ENCODE measurements around the gene ZNF646. TPM values are rescaled to one million over a fixed set of nuclear protein-coding genes. Genes with fewer than 3 reads are reported as not detected.
A peak's percentile ranks its signal among the peaks of the same experiment; 100 is the strongest.

ZNF646 gene
- total and polyA plus RNA-seq, 12 donors: 3.1 to 17.8 (median 13.6) TPM

DNA sequence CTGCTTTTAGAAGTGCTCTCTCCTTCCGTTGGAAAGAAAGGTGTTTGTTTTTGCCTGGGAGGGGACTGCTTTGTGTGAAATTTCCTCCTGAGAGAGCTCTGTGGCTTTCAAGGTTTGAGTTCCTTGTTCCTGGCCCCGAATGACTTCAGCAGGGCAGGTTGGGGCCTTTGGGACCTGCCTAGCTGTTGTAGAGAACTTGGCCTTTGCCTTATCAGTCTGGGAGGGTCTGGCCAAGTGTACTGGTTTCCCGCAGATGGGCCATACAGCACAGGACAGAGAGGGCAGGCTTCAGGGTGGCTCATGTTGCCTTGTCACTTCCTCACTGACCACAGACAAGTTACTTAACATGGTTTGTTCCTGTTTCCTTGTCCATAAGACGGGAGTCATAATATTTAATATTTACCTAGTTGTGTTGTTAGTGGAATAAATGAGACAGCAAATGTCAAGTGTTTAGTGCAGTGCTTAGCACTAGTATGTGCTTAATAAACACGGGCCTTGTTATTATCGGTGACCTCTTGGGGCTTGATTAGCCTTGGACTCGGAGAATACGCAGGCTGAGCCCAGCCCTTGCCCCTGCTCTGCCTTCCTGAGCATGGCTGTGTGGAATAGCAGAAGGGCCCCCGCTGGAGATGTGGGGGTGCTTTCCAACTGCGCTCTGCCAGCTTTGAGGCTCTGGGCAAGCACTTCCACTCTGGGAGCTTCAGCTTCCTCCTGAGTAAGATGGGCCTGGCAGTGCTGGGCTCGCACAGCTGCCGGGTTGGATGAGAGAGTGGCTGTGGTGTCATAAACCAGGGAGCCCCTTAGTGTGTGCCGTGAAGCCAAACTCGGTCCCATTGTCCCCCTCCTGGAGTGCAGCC, 54.7 kb downstream of the ZNF646 start:
- H3K27me3 ChIP-seq: no peaks in the 10 kb centered on the region
- no peak for TF ChIP-seq CTCF (IDR thresholded peaks at IDR 0.05)
- peak in 1 of 2 donors; percentile 17 for TF ChIP-seq POLR2A (IDR thresholded peaks at IDR 0.05)
- 76 to 81% (median 77%) methylated on average over 9 to 14 of the region's 14 CpGs for WGBS, 4 donors
- peak in 4 of 7 donors; percentile 31 to 73 (median 58) for DNase-seq
- no peaks in the 10 kb centered on the region for H3K9me3 ChIP-seq (replicated peaks in 1 of 3)
- intact Hi-C loops (cut with DNase I): no loop called here
- no peaks in the 10 kb centered on the region for H3K4me1 ChIP-seq (replicated peaks in 1 of 2)
- no peak overlapping the region for H3K4me3 ChIP-seq
- H3K36me3 ChIP-seq (replicated peaks in 1 of 2): peaks cover 0 to 48% of the 10 kb centered on the region in 2 donors
- H3K27ac ChIP-seq: peak overlapping the region; percentile 30 to 93 (median 57)

GRCh38 chr16:31129568-31130335, 55.5 kb downstream of the ZNF646 start:
- peak overlapping the region in 4 of 5 donors; percentile 41 to 93 (median 68) for H3K27ac ChIP-seq
- no peak overlapping the region for H3K4me3 ChIP-seq
- peak in 4 of 7 donors; percentile 35 to 69 (median 54) for DNase-seq
- 68 to 78% (median 74%) methylated on average over 16 to 29 of the region's 29 CpGs for WGBS, 4 donors
- H3K27me3 ChIP-seq: no peaks in the 10 kb centered on the region
- no peaks in the 10 kb centered on the region for H3K4me1 ChIP-seq (replicated peaks in 1 of 2)
- TF ChIP-seq POLR2A (IDR thresholded peaks at IDR 0.05) (no peak), CTCF (IDR thresholded peaks at IDR 0.05) (no peak)
- H3K9me3 ChIP-seq (replicated peaks in 1 of 3): no peaks in the 10 kb centered on the region
- intact Hi-C loops (cut with DNase I): no loop called here
- peaks cover 0 to 41% of the 10 kb centered on the region in 2 donors for H3K36me3 ChIP-seq (replicated peaks in 1 of 2)

DNA sequence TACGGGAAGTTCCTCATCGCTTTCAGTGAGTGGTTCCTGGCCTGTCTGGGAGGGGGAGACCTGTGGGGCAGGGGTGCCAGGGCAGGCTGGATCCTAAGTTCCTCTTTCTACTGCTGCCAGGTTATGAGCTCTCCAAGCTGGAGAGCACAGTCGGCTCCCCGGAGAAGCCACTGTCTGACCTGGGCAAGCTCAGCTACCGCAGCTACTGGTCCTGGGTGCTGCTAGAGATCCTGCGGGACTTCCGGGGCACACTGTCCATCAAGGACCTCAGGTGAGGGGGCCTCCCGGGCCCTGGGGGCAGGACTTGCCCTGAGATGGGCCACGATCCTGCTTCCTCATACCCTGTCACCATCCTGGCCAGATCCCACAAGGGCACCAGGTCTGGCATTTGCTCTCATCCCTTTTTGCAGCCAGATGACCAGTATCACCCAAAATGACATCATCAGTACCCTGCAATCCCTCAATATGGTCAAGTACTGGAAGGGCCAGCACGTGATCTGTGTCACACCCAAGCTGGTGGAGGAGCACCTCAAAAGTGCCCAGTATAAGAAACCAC, 56.2 kb downstream of the ZNF646 start:
- Histone ChIP-seq H3K9me3 (replicated peaks in 1 of 3) (no peaks in the 10 kb centered on the region), H3K4me1 (replicated peaks in 1 of 2) (no peaks in the 10 kb centered on the region), H3K36me3 (replicated peaks in 1 of 2) (peaks cover 0 to 37% of the 10 kb centered on the region in 2 donors), H3K27ac (peak overlapping the region in 2 of 5 donors; percentile 78 to 93), H3K27me3 (no peaks in the 10 kb centered on the region), H3K4me3 (no peak overlapping the region)
- intact Hi-C loops (cut with DNase I): no loop called here
- no peak for TF ChIP-seq POLR2A (IDR thresholded peaks at IDR 0.05)
- no peak for TF ChIP-seq CTCF (IDR thresholded peaks at IDR 0.05)
- 83 to 90% (median 85%) methylated on average over 2 to 10 of the region's 10 CpGs for WGBS, 4 donors
- no peak for DNase-seq

- 85 to 95% (median 90%) methylated on average over 2 to 6 of the region's 6 CpGs for WGBS, 4 donors
- TF ChIP-seq CTCF (IDR thresholded peaks at IDR 0.05): no peak
- no peak for TF ChIP-seq POLR2A (IDR thresholded peaks at IDR 0.05)
- intact Hi-C loops (cut with DNase I): no loop called here
- Histone ChIP-seq H3K9me3 (replicated peaks in 1 of 3) (no peaks in the 10 kb centered on the region), H3K4me3 (no peak overlapping the region), H3K36me3 (replicated peaks in 1 of 2) (peaks cover 0 to 37% of the 10 kb centered on the region in 2 donors), H3K4me1 (replicated peaks in 1 of 2) (no peaks in the 10 kb centered on the region), H3K27ac (no peak overlapping the region), H3K27me3 (no peaks in the 10 kb centered on the region)
- DNase-seq: no peak
These were observed 56.7 kb downstream of the ZNF646 start for GRCh38 chr16:31130899-31131298.
